Testis (tissue), 3 donors: ENCODE measurements around the gene IL17RB. TPM values are rescaled to one million over a fixed set of nuclear protein-coding genes. Genes with fewer than 3 reads are reported as not detected.

Source experiments
- DNase-seq: peaks from one replicate; pipeline ENCODE4 v3.0.0-alpha.2; 2019
- H3K27ac ChIP-seq, 2 donors: fragments of 200-600 bp; sonication (generic); one replicate each; pipeline ENCODE4 v1.5.1; 2019
- H3K27me3 ChIP-seq: fragments of 200-600 bp; sonication (generic); one replicate; pipeline ENCODE4 v1.5.1; 2019
- H3K36me3 ChIP-seq: fragments of 200-600 bp; sonication (generic); one replicate; pipeline ENCODE4 v1.5.1; 2017; ENCODE audit warnings: low read depth; ENCODE audit errors: missing control alignments
- H3K4me1 ChIP-seq: fragments of 200-600 bp; sonication (generic); one replicate; pipeline ENCODE4 v1.5.1; 2019
- H3K4me3 ChIP-seq, 2 donors: fragments of 200-600 bp; sonication (generic); one replicate each; pipeline ENCODE4 v1.5.1; 2017 to 2019
- H3K9me3 ChIP-seq: fragments of 200-600 bp; sonication (generic); one replicate; pipeline ENCODE4 v1.5.1; 2017
- POLR2A ChIP-seq: fragments of 450-650 bp; IDR thresholded peaks from one replicate; pipeline ENCODE4 v1.6.1; 2017; ENCODE audit warnings: antibody characterized with exemption, mild to moderate bottlenecking, moderate library complexity
- WGBS, 2 donors: methylation state at CpG; one replicate each; pipeline ENCODE4 v1.1.5; 2018; 5-methylcytosine and 5-hydroxymethylcytosine counted together
- intact Hi-C: fragments of 100-400 bp; cut with DNase I; formaldehyde crosslinking; loops from one replicate; pipeline ENCODE4 v1.15.1; 2023; ENCODE audit warnings: low total_unique reads
- polyA plus RNA-seq: library from polyadenylated mRNA; stranded (reverse); fragments of 350-450 nt; fragmentation: Illumina TruSeq; extraction: RNeasy Lipid Tissue Mini Kit (QIAGEN cat#74804); gene quantifications from one replicate; pipeline ENCODE4 v1.2.3, GENCODE V29; 2014; ENCODE audit warnings: low read depth, low replicate concordance; ENCODE audit not compliant: insufficient read depth
- total RNA-seq, 2 donors: library from RNA; depleted of rRNA; stranded (reverse); fragments of >200 nt; gene quantifications; one replicate each; pipeline ENCODE4 v1.2.3, GENCODE V29; 2016
- TF ChIP-seq, protein P1 (sequence below), 3 experiments: fragments of 450-650 bp in 2 of 3; fragments of 200-600 bp in 1 of 3; sonication (generic) in 1 of 3; IDR thresholded peaks; one replicate each; pipeline ENCODE4 v1.5.1; 2016 to 2019; ENCODE audit warnings: antibody characterized with exemption in 3 of 3, mild to moderate bottlenecking in 2 of 3, moderate library complexity in 1 of 3

The IL17RB gene
- total and polyA plus RNA-seq, 3 donors from 2014 or later: 5.8 to 17.5 (median 9.5) TPM

GRCh38 chr3:53808496-53808895, 37.9 kb upstream of the IL17RB start:
- Histone ChIP-seq H3K36me3 (no peaks in the 10 kb centered on the region), H3K4me3 (no peak overlapping the region), H3K27me3 (no peaks in the 10 kb centered on the region), H3K4me1 (peaks cover 6% of the 10 kb centered on the region), H3K27ac (no peak overlapping the region), H3K9me3 (no peaks in the 10 kb centered on the region)
- intact Hi-C loops: no loop called here
- TF ChIP-seq POLR2A: no peak
- TF ChIP-seq, protein P1, sequence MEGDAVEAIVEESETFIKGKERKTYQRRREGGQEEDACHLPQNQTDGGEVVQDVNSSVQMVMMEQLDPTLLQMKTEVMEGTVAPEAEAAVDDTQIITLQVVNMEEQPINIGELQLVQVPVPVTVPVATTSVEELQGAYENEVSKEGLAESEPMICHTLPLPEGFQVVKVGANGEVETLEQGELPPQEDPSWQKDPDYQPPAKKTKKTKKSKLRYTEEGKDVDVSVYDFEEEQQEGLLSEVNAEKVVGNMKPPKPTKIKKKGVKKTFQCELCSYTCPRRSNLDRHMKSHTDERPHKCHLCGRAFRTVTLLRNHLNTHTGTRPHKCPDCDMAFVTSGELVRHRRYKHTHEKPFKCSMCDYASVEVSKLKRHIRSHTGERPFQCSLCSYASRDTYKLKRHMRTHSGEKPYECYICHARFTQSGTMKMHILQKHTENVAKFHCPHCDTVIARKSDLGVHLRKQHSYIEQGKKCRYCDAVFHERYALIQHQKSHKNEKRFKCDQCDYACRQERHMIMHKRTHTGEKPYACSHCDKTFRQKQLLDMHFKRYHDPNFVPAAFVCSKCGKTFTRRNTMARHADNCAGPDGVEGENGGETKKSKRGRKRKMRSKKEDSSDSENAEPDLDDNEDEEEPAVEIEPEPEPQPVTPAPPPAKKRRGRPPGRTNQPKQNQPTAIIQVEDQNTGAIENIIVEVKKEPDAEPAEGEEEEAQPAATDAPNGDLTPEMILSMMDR (IDR thresholded peaks at IDR 0.05): no peak
- DNase-seq: peak; percentile 7
- 94 to 96% methylated on average over 13 of the region's 13 CpGs for WGBS, 2 donors

DNA sequence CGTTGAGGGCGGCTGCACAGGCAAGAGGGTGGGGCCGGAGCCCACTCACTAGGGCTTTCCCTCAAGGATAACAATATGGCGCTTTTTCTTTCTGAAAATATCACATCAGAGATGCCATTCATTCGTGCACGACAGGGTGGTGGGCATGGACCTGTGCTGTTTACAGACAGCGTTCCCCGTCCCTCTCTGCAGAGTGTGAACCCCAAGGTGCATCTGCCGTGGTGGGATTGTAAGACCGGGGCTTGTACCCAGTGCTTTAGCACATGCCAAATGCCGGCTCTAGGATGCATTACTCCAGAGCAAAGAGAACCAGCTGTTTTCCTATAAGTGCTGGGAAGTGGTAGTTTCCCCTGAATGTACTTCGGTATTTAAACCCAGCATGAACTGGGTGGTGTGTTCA, 37.1 kb upstream of the IL17RB start:
- WGBS, 2 donors: 89 to 100% methylated on average over 2 to 12 of the region's 12 CpGs
- TF ChIP-seq, protein P1 (IDR thresholded peaks at IDR 0.05): no peak
- no peak for TF ChIP-seq POLR2A
- intact Hi-C loops: no loop called here
- H3K4me1 ChIP-seq: peaks cover 6% of the 10 kb centered on the region
- H3K4me3 ChIP-seq: no peak overlapping the region
- H3K27me3 ChIP-seq: no peaks in the 10 kb centered on the region
- peak; percentile 3 for DNase-seq
- H3K9me3 ChIP-seq: no peaks in the 10 kb centered on the region
- no peak overlapping the region for H3K27ac ChIP-seq
- no peaks in the 10 kb centered on the region for H3K36me3 ChIP-seq

DNA sequence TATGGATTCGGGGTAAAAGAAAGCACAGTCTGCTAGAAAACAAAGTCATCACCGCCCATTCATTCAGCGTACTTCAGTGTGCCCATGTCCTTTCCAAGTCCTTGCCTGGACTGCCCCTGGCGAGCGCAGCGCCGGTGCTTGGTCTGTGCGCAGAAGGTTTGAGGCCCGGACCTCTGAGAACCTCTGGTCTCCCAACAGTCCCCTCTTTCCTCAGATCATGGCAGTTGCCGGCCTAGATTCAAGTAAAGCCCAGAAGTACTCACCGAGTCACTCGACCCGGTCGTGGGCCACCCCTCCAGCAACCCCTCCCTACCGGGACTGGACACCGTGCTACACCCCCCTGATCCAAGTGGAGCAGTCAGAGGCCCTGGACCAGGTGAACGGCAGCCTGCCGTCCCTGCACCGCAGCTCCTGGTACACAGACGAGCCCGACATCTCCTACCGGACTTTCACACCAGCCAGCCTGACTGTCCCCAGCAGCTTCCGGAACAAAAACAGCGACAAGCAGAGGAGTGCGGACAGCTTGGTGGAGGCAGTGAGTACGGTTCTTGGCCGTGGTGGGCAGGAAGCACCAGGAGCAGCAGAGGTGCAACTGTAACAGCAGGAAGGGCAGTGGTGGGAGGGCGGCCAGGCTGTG, 36.5 kb upstream of the IL17RB start:
- Histone ChIP-seq H3K4me1 (peaks cover 6% of the 10 kb centered on the region), H3K27me3 (no peaks in the 10 kb centered on the region), H3K27ac (no peak overlapping the region), H3K36me3 (no peaks in the 10 kb centered on the region), H3K4me3 (no peak overlapping the region), H3K9me3 (no peaks in the 10 kb centered on the region)
- WGBS, 2 donors: 91 to 93% methylated on average over 27 to 28 of the region's 28 CpGs
- no peak for TF ChIP-seq POLR2A
- TF ChIP-seq, protein P1 (IDR thresholded peaks at IDR 0.05): no peak
- DNase-seq: peak; percentile 5
- intact Hi-C loops: no loop called here

- TF ChIP-seq, protein P1 (IDR thresholded peaks at IDR 0.05): no peak
- Histone ChIP-seq H3K4me3 (no peak overlapping the region), H3K36me3 (no peaks in the 10 kb centered on the region), H3K27me3 (no peaks in the 10 kb centered on the region), H3K9me3 (no peaks in the 10 kb centered on the region), H3K27ac (no peak overlapping the region), H3K4me1 (peaks cover 3% of the 10 kb centered on the region)
- DNase-seq: no peak
- WGBS, 2 donors: 94 to 95% methylated on average over 20 to 24 of the region's 24 CpGs
- intact Hi-C loops: no loop called here
These were observed 35.0 kb upstream of the IL17RB start for GRCh38 chr3:53811143-53811927.
